Astrocyte (in vitro differentiated cells and primary cell): ENCODE results near the gene CMTM8. TPM values are rescaled to one million over a fixed set of nuclear protein-coding genes. Genes with fewer than 3 reads are reported as not detected.

Experiments used
- DNase-seq: peaks from one replicate; pipeline ENCODE4 v3.0.0-alpha.2; 2010; ENCODE audit warnings: low read depth
- FAIRE-seq: peaks from 2 replicates; lab custom pipeline; 2011; peaks lifted over from hg19 to GRCh38; lab: Jason Lieb, UNC
- H2AFZ ChIP-seq: 2 replicates; pipeline ENCODE4 v1.6.0; 2012; ENCODE audit warnings: low read depth, low read length, inconsistent platforms
- H3K27ac ChIP-seq: 2 replicates; pipeline ENCODE4 v1.5.1; 2011; ENCODE audit warnings: low read depth, low read length, inconsistent platforms
- H3K27me3 ChIP-seq: 2 replicates; pipeline ENCODE4 v1.6.0; 2011; ENCODE audit warnings: low read length, inconsistent platforms; ENCODE audit not compliant: insufficient read depth
- H3K36me3 ChIP-seq: 2 replicates; pipeline ENCODE4 v1.5.1; 2011; ENCODE audit warnings: low read length, inconsistent platforms; ENCODE audit not compliant: insufficient read depth
- H3K4me1 ChIP-seq: 2 replicates; pipeline ENCODE4 v1.5.1; 2011; ENCODE audit warnings: low read length, inconsistent platforms; ENCODE audit not compliant: insufficient read depth
- H3K4me2 ChIP-seq: 2 replicates; pipeline ENCODE4 v1.6.0; 2012; ENCODE audit warnings: low read length, inconsistent platforms
- H3K4me3 ChIP-seq: 2 replicates; pipeline ENCODE4 v1.5.1; 2011; ENCODE audit warnings: low read depth, mild to moderate bottlenecking, low read length, inconsistent platforms; ENCODE audit not compliant: insufficient read depth
- H3K79me2 ChIP-seq: 2 replicates; pipeline ENCODE4 v1.6.0; 2012; ENCODE audit warnings: mild to moderate bottlenecking, low read length, inconsistent platforms; ENCODE audit not compliant: insufficient read depth
- H3K9ac ChIP-seq: 2 replicates; pipeline ENCODE4 v1.6.0; 2012; ENCODE audit warnings: mild to moderate bottlenecking, low read length, inconsistent platforms
- H3K9me3 ChIP-seq: 2 replicates; pipeline ENCODE4 v1.5.1; 2012; ENCODE audit warnings: low read depth, mild to moderate bottlenecking, low read length, inconsistent platforms; ENCODE audit not compliant: insufficient read depth
- H4K20me1 ChIP-seq: 2 replicates; pipeline ENCODE4 v1.6.0; 2012; ENCODE audit warnings: low read length, inconsistent platforms; ENCODE audit not compliant: insufficient read depth
- H3K27ac Mint-ChIP-seq: one replicate; pipeline ENCODE4 v1.8.0; 2021; ENCODE audit warnings: mild to moderate bottlenecking, mixed read lengths; ENCODE audit not compliant: unreplicated experiment
- H3K27me3 Mint-ChIP-seq: one replicate; pipeline ENCODE4 v1.8.0; 2021; ENCODE audit warnings: low read depth, mixed read lengths; ENCODE audit not compliant: unreplicated experiment
- H3K36me3 Mint-ChIP-seq: one replicate; pipeline ENCODE4 v1.8.0; 2021; ENCODE audit warnings: low read depth, mixed read lengths; ENCODE audit not compliant: unreplicated experiment
- H3K4me1 Mint-ChIP-seq: one replicate; pipeline ENCODE4 v1.8.0; 2021; ENCODE audit warnings: low read depth, mixed read lengths; ENCODE audit not compliant: unreplicated experiment
- H3K4me3 Mint-ChIP-seq: one replicate; pipeline ENCODE4 v1.8.0; 2021; ENCODE audit warnings: mild to moderate bottlenecking, moderate library complexity, mixed read lengths; ENCODE audit not compliant: unreplicated experiment
- H3K9me3 Mint-ChIP-seq: one replicate; pipeline ENCODE4 v1.8.0; 2021; ENCODE audit warnings: mild to moderate bottlenecking, mixed read lengths; ENCODE audit not compliant: unreplicated experiment
- EZH2 ChIP-seq: IDR thresholded peaks from 2 replicates; pipeline ENCODE4 v1.6.1; 2012; ENCODE audit warnings: mild to moderate bottlenecking, low read length, inconsistent platforms; ENCODE audit not compliant: insufficient read depth
- total RNA-seq: library from RNA; stranded (reverse); gene quantifications from 2 replicates; pipeline ENCODE4 v1.2.1, GENCODE V29; 2021
- TF ChIP-seq, protein P1 (sequence below): IDR thresholded peaks from 2 replicates; pipeline ENCODE4 v1.5.1; 2011; ENCODE audit warnings: low read depth, mild to moderate bottlenecking, inconsistent platforms, low read length, moderate library complexity; ENCODE audit not compliant: insufficient read depth

Gene CMTM8
- total RNA-seq, 1 donor from 2014 or later, result 1.6 TPM

DNA sequence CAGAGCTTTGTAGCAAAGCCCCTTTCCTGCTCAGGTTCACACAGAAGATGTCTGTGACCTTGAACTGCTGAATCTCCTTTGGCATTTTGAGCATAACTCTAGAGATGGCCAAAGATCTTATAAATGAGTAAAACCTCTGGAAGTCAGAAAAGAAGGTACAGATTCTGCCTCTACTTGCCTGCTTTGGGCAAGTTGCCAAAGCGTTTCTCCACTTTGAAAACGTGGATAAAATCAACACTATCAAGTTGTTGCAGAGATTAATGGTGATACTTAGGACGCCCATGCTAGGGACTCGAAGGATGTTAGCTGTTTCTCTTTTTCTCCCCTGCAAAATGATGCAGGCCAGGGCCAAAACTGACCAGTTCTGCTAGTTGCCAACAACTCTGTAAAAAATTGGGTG is 85.1 kb downstream of the CMTM8 start:
- H3K9me3 ChIP-seq, result no peaks in the 10 kb centered on the region
- H3K9ac ChIP-seq, result no peak overlapping the region
- FAIRE-seq (no peak), DNase-seq (no peak)
- Mint-ChIP-seq H3K4me3 (no peak overlapping the region), H3K27me3 (peaks cover 8% of the 10 kb centered on the region), H3K27ac (no peak overlapping the region), H3K36me3 (peaks cover 3% of the 10 kb centered on the region), H3K9me3 (no peaks in the 10 kb centered on the region), H3K4me1 (no peaks in the 10 kb centered on the region)
- H3K4me1 ChIP-seq, result no peaks in the 10 kb centered on the region
- no peak overlapping the region for H3K4me3 ChIP-seq
- no peak overlapping the region for H3K27ac ChIP-seq
- no peaks in the 10 kb centered on the region for H3K79me2 ChIP-seq
- H3K36me3 ChIP-seq, result no peaks in the 10 kb centered on the region
- H3K4me2 ChIP-seq, result no peak overlapping the region
- no peak overlapping the region for H2AFZ ChIP-seq
- peaks cover 5% of the 10 kb centered on the region for H3K27me3 ChIP-seq
- TF ChIP-seq EZH2, result no peak
- TF ChIP-seq, protein P1, sequence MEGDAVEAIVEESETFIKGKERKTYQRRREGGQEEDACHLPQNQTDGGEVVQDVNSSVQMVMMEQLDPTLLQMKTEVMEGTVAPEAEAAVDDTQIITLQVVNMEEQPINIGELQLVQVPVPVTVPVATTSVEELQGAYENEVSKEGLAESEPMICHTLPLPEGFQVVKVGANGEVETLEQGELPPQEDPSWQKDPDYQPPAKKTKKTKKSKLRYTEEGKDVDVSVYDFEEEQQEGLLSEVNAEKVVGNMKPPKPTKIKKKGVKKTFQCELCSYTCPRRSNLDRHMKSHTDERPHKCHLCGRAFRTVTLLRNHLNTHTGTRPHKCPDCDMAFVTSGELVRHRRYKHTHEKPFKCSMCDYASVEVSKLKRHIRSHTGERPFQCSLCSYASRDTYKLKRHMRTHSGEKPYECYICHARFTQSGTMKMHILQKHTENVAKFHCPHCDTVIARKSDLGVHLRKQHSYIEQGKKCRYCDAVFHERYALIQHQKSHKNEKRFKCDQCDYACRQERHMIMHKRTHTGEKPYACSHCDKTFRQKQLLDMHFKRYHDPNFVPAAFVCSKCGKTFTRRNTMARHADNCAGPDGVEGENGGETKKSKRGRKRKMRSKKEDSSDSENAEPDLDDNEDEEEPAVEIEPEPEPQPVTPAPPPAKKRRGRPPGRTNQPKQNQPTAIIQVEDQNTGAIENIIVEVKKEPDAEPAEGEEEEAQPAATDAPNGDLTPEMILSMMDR, result no peak
- no peaks in the 10 kb centered on the region for H4K20me1 ChIP-seq

DNA sequence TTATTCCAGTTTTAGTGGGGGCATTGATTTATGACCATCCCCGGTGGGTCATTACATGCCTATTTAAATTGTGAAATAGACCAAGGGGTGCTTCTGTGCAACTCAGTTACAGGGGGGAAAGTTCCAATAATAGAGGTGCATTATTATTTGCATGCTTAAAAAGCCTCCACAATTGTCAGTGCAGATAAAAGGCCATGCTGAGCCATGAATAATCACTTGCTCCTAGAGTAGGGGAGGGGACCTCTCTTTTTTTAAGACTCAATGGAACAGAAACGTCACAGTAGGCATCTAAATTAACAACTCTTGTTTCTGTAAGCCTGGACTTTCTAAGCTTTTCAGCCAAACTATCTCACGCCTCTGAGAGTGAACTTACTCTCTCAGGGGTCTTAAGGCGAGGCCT is 86.7 kb downstream of the CMTM8 start:
- H3K79me2 ChIP-seq, result no peaks in the 10 kb centered on the region
- Mint-ChIP-seq H3K9me3 (no peaks in the 10 kb centered on the region), H3K4me3 (no peak overlapping the region), H3K27me3 (peaks cover 8% of the 10 kb centered on the region), H3K4me1 (no peaks in the 10 kb centered on the region), H3K36me3 (peaks cover 3% of the 10 kb centered on the region), H3K27ac (no peak overlapping the region)
- no peak overlapping the region for H3K27ac ChIP-seq
- no peaks in the 10 kb centered on the region for H4K20me1 ChIP-seq
- H3K4me2 ChIP-seq, result no peak overlapping the region
- TF ChIP-seq EZH2, result no peak
- TF ChIP-seq, protein P1, result no peak
- peaks cover 5% of the 10 kb centered on the region for H3K27me3 ChIP-seq
- no peak overlapping the region for H2AFZ ChIP-seq
- no peak for DNase-seq
- no peaks in the 10 kb centered on the region for H3K9me3 ChIP-seq
- FAIRE-seq, result no peak
- H3K9ac ChIP-seq, result no peak overlapping the region
- H3K36me3 ChIP-seq, result no peaks in the 10 kb centered on the region
- no peaks in the 10 kb centered on the region for H3K4me1 ChIP-seq
- H3K4me3 ChIP-seq, result no peak overlapping the region

DNA sequence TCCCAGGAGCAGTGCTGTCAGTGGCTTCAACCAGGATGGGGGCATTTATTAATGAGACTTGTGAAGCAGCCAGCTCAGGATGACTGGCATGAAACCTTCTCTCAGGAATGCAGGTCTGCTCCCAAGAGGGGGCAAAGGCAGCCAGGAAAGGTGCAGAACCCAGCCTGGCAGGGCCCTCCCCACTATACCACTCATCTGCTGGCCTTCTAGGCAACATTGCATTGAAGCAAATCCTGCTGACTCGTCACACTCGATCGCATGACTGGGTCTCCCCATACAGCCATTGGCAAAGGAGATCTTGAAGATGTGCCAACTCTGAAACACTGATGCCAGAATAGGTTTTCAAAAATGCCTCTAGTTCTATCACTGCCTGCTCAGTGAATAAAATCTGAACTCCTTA is 87.4 kb downstream of the CMTM8 start:
- Mint-ChIP-seq H3K27me3 (peaks cover 8% of the 10 kb centered on the region), H3K4me1 (no peaks in the 10 kb centered on the region), H3K36me3 (peaks cover 3% of the 10 kb centered on the region), H3K9me3 (no peaks in the 10 kb centered on the region), H3K4me3 (no peak overlapping the region), H3K27ac (no peak overlapping the region)
- no peak overlapping the region for H3K4me3 ChIP-seq
- H3K27ac ChIP-seq, result no peak overlapping the region
- no peaks in the 10 kb centered on the region for H3K9me3 ChIP-seq
- H3K9ac ChIP-seq, result no peak overlapping the region
- no peaks in the 10 kb centered on the region for H3K4me1 ChIP-seq
- peaks cover 5% of the 10 kb centered on the region for H3K27me3 ChIP-seq
- TF ChIP-seq, protein P1, result no peak
- no peak for TF ChIP-seq EZH2
- H3K4me2 ChIP-seq, result no peak overlapping the region
- no peak for FAIRE-seq
- H3K79me2 ChIP-seq, result no peaks in the 10 kb centered on the region
- peak; percentile 13 for DNase-seq
- H3K36me3 ChIP-seq, result no peaks in the 10 kb centered on the region
- no peaks in the 10 kb centered on the region for H4K20me1 ChIP-seq
- H2AFZ ChIP-seq, result no peak overlapping the region
